OCI-LY7 (cell line): ENCODE results near the gene ADPRH. TPM values are rescaled to one million over a fixed set of nuclear protein-coding genes. Genes with fewer than 3 reads are reported as not detected.

Experiments
- BruUV-seq: library from RNA; stranded (reverse); fragments of 400-500 nt; replicated peaks from 2 replicates; lab custom pipeline; 2021; lab: Mats Ljungman, UMichigan
- CTCF ChIA-PET: fragments of 300-600 bp; sonication (Branson Sonifier 250); formaldehyde crosslinking; loops from one replicate; lab custom pipeline; 2022; ENCODE audit warnings: antibody characterized with exemption; ENCODE audit not compliant: unreplicated experiment; lab: Charles Lee
- POLR2A ChIA-PET: fragments of 300-600 bp; sonication (Branson Sonifier 250); formaldehyde crosslinking; loops from one replicate; lab custom pipeline; 2022; ENCODE audit warnings: antibody characterized with exemption; lab: Charles Lee
- DNase-seq: peaks from one replicate; pipeline ENCODE4 v3.0.0-alpha.2; 2015; ENCODE audit warnings: low spot score
- H2AFZ ChIP-seq: fragments of 200-600 bp; sonication (generic), shearing (Covaris generic); 2 replicates; pipeline ENCODE4 v1.6.1; 2014; ENCODE audit warnings: mild to moderate bottlenecking, antibody characterized with exemption, low read length, moderate library complexity
- H3K27ac ChIP-seq: fragments of 200-600 bp; sonication (generic); 2 replicates; pipeline ENCODE4 v1.5.1; 2014; ENCODE audit warnings: mixed run types, low read depth, mild to moderate bottlenecking, moderate library complexity, low read length, inconsistent platforms; ENCODE audit not compliant: poor library complexity, severe bottlenecking
- H3K36me3 ChIP-seq: fragments of 200-600 bp; sonication (generic); 2 replicates; pipeline ENCODE4 v1.6.1; 2014; ENCODE audit warnings: mild to moderate bottlenecking, antibody characterized with exemption, low read length, moderate library complexity, mixed read lengths; ENCODE audit not compliant: insufficient read depth
- H3K4me1 ChIP-seq: fragments of 200-600 bp; sonication (generic); 2 replicates; pipeline ENCODE4 v1.5.1; 2014; ENCODE audit warnings: mild to moderate bottlenecking, low read length; ENCODE audit not compliant: insufficient read depth, poor library complexity, severe bottlenecking
- H3K4me2 ChIP-seq: fragments of 200-600 bp; sonication (generic); 2 replicates; pipeline ENCODE4 v1.6.1; 2014; ENCODE audit warnings: mild to moderate bottlenecking, low read length
- H3K4me3 ChIP-seq: fragments of 200-600 bp; sonication (generic); 2 replicates; pipeline ENCODE4 v1.5.1; 2014; ENCODE audit warnings: mild to moderate bottlenecking, low read depth, low read length; ENCODE audit not compliant: poor library complexity, severe bottlenecking
- H3K79me2 ChIP-seq: fragments of 200-600 bp; sonication (generic); 2 replicates; pipeline ENCODE4 v1.6.1; 2016; ENCODE audit warnings: low read depth, mild to moderate bottlenecking, low read length, moderate library complexity, mixed read lengths; ENCODE audit not compliant: insufficient read depth
- H3K9me2 ChIP-seq: fragments of 200-600 bp; sonication (generic); 2 replicates; pipeline ENCODE4 v1.6.1; 2016; ENCODE audit warnings: mild to moderate bottlenecking, low read length, mixed read lengths; ENCODE audit not compliant: insufficient read depth
- H3K9me3 ChIP-seq: fragments of 200-600 bp; sonication (generic); 2 replicates; pipeline ENCODE4 v1.6.1; 2014; ENCODE audit warnings: mild to moderate bottlenecking, mixed run types, low read length, mixed read lengths
- H4K20me1 ChIP-seq: fragments of 200-600 bp; sonication (generic); 2 replicates; pipeline ENCODE4 v1.6.1; 2014; ENCODE audit warnings: mild to moderate bottlenecking, antibody characterized with exemption, low read length, moderate library complexity, mixed read lengths; ENCODE audit not compliant: insufficient read depth
- CTCF ChIP-seq: fragments of 200-600 bp; sonication (generic); conservative IDR thresholded peaks from 2 replicates; pipeline ENCODE4 v1.5.1; 2014; ENCODE audit warnings: mild to moderate bottlenecking, antibody characterized with exemption, low read length, moderate library complexity, mixed read lengths
- EZH2phosphoT487 ChIP-seq: fragments of 200-600 bp; sonication (generic); IDR thresholded peaks from 2 replicates; pipeline ENCODE4 v1.6.1; 2018; ENCODE audit warnings: low read depth, borderline replicate concordance, mild to moderate bottlenecking, mixed run types, antibody characterized with exemption, low read length, moderate library complexity, mixed read lengths
- intact Hi-C: fragments of 100-400 bp; cut with micrococcal nuclease; formaldehyde crosslinking; loops from one replicate; pipeline ENCODE4 v1.10.0; 2022; ENCODE audit not compliant: unreplicated experiment
- total RNA-seq, 2 experiments: library from RNA; depleted of rRNA in 1 of 2; stranded (reverse); fragments of >200 nt in 1 of 2; shearing (Covaris generic) in 1 of 2; gene quantifications; 2 replicates each; pipeline ENCODE4 v1.2.3, GENCODE V29; 2014 to 2022

ADPRH gene
- total RNA-seq, 2 experiments from 2014 or later = not detected

DNA sequence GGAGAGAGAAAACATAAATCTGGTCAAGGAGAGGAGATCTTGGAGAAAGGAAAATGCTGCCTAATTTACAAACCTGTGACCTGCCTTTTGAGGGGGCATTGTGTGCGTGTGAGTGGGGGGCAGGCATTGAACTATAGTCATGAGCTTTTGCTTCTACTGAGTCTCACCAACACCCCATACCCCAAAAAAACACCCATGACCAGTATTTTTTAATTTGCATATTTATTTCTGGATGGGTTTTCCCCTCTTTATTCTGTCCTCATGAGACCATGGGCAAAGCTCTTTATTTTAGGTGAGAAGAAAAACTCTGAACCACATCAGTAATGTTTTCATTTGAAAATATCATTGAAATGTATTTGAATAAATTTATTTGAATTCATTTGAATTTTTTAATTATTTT, 40.5 kb upstream of the ADPRH start:
- H4K20me1 ChIP-seq = no peaks in the 10 kb centered on the region
- H3K4me2 ChIP-seq = peak overlapping the region; percentile 33; the same call in 1 of the 2 replicates
- BruUV-seq = no TSS peak
- ChIA-PET POLR2A (interaction anchor here (0.5 to 0.7 kb wide), 2 partner anchors 11 to 144 kb away, joined by 3 read pairs; no protein-coding TSS in a partner anchor), CTCF (no interaction called here)
- H3K4me3 ChIP-seq = no peak overlapping the region
- TF ChIP-seq EZH2phosphoT487 = no peak
- H3K9me2 ChIP-seq = no peaks in the 10 kb centered on the region
- peaks cover 6% of the 10 kb centered on the region for H3K4me1 ChIP-seq
- no peaks in the 10 kb centered on the region for H3K79me2 ChIP-seq
- H2AFZ ChIP-seq = no peak overlapping the region; the same call in 1 of the 2 replicates
- no peaks in the 10 kb centered on the region for H3K36me3 ChIP-seq
- no peak for DNase-seq
- H3K9me3 ChIP-seq = no peaks in the 10 kb centered on the region
- intact Hi-C loops = no loop called here
- no peak overlapping the region for H3K27ac ChIP-seq

DNA sequence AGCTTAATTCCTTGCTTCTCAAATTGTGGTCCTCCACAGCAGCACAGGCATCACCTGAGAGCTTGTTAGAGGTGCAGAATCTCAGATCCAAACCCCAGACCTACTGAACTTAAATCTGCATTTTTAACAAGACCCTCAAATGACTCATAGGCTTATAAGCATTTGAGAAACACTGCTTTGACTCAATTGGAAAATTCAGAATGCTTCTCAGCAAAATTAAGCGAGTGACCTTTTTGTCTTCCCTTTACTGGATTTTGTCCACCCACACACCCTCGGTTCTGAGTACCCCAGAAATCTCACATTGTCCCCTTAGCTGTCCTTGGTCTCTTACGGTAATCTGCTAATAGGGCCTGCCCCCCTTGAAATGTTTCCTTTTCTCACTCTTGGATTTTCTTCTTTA, 37.7 kb upstream of the ADPRH start:
- ChIA-PET CTCF (no interaction called here), POLR2A (no interaction called here)
- H3K9me3 ChIP-seq = no peaks in the 10 kb centered on the region
- no peak overlapping the region for H3K4me3 ChIP-seq
- H3K4me1 ChIP-seq = peaks cover 6% of the 10 kb centered on the region
- intact Hi-C loops = no loop called here
- no peaks in the 10 kb centered on the region for H3K9me2 ChIP-seq
- H3K36me3 ChIP-seq = no peaks in the 10 kb centered on the region
- H3K79me2 ChIP-seq = no peaks in the 10 kb centered on the region
- H3K27ac ChIP-seq = no peak overlapping the region
- BruUV-seq = no TSS peak
- TF ChIP-seq EZH2phosphoT487 (no peak), CTCF (no peak)
- no peak overlapping the region for H3K4me2 ChIP-seq
- no peaks in the 10 kb centered on the region for H4K20me1 ChIP-seq
- no peak overlapping the region for H2AFZ ChIP-seq
- DNase-seq = no peak

DNA sequence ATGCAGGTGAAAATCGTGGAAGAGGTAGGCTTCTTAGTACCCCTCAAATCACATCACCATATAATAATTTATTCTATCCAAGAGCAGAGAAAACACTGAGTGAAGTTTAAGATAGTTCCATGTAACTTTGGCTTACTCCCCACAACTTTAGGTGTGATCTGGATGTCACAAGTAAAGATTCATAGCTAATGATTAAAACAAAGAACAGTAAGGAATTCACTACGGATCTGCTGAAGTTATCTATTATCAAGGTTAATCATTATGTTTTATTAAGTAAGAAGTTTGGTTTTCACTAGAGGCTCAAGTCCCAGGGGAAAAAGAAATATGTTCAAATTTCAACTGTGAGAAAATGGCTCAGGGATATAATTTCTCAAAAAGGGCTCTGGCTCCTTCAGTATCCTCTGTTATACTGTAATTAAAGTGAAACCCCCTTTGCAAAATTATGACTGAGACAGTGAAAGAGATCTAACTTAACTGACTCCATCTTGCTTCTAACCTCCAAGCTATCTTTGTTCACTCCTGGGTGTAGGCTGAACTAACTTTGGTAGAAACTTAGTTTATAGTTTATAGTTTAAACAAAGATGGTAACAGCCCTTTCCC, 37.0 kb upstream of the ADPRH start:
- CTCF ChIA-PET = no interaction called here
- Histone ChIP-seq H3K4me3 (no peak overlapping the region), H3K79me2 (no peaks in the 10 kb centered on the region), H2AFZ (no peak overlapping the region), H3K27ac (no peak overlapping the region), H3K9me2 (no peaks in the 10 kb centered on the region), H3K9me3 (no peaks in the 10 kb centered on the region), H4K20me1 (no peaks in the 10 kb centered on the region), H3K4me1 (peaks cover 6% of the 10 kb centered on the region), H3K4me2 (no peak overlapping the region), H3K36me3 (no peaks in the 10 kb centered on the region)
- intact Hi-C loops = no loop called here
- POLR2A ChIA-PET = interaction anchor here (0.6 kb wide), 1 partner anchor 10 kb away, joined by 3 read pairs; no protein-coding TSS in a partner anchor
- no peak for DNase-seq
- no TSS peak for BruUV-seq
- TF ChIP-seq EZH2phosphoT487 = no peak
- no peak for TF ChIP-seq CTCF
